ENCODE results near the gene MMP24.
"Not testable (repeated sequence)": the region's sequence is repeated elsewhere in the genome, so short reads cannot be mapped to it uniquely, and the experiment has no call there.

MMP24 gene

DNA sequence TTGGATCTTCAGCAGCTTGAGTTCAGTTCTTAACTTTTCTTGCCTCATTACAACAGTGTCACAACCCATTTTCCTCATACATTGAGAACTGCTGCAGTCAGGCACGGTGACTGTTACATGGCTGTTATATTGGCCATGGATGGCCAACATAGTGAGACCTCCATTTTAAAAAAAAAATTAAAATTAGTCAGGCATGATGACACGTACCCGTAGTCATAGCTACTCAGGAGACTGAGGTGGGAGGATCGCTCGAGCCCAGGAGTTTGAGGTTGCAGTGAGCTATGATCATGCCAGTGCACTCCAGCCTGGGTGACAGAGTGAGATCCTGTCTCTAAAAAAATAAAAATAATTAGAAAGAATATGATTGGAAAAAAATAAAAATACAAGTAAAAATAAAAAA is 9.9 kb upstream of the MMP24 start:
- DNase-seq (ENCODE audit: low spot score), result no peak

DNA sequence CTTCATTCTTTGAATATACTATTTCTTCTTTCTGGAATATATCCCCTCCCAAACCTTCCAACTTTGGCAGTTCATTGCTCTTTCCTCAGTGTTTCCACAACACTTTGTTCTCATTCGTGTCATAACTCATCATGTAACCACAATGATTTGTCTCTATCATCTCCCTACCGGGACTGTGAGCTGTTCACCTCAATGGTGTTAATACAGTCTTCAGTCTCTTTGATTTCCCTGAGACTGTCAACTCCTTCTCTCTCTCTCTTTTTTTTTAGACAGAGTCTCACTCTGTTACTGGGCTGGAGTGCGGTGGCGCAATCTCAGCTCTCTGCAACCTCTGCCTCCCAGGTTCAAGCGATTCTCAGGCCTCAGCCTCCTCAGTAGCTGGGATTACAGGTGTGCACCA is 2.5 kb upstream of the MMP24 start:
- no peak for DNase-seq (ENCODE audit: low spot score)

- no peak for DNase-seq (ENCODE audit: low spot score)
Observed at GRCh38 chr20:35224536-35224935, 2.0 kb upstream of the MMP24 start.

DNA sequence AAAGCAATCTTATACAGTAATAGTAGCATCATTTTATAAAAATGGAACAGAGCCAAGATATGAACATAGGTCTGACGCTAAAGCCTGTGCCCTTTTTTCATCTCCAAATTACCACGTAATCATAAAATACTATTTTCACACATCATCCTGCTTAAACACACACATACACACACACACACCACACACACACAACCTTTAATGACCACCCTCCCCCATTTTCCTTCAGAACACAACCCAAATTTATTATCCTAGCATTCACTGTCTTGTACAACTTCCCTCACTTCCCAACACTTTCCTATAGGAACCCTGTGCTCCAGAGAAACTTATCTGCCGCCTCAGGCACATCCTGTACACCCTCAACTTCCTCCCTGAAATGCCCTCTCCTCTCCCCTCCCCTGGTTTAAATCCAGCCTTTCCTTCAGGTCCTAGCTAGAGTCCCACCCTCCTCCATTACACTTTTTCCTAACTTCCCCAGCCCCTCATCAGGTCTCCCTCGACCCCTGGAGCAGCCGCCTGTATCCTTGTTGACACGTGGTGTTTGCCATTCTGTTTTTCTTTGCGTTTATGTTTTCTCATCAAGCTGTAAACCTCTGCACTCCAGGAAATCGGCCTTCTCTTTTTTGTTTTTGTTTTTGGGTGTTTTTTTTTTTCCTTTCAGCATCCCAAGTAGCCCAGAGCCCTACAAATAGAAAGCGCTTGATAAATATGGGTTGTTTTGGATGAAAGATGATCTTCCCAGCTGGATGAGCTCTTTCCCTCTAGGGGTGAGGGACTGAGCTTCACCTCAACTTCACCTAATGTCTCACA is 968 bp upstream of the MMP24 start:
- no peak for DNase-seq (ENCODE audit: low spot score)

GRCh38 chr20:35226884-35227681 is 593 bp downstream of the MMP24 start:
- DNase-seq (ENCODE audit: low spot score), result peak; percentile 5

- DNase-seq (ENCODE audit: low spot score), result no peak
Observed at GRCh38 chr20:35232575-35232974, 6.1 kb downstream of the MMP24 start.

GRCh38 chr20:35235881-35236280 is 9.4 kb downstream of the MMP24 start:
- no peak for DNase-seq (ENCODE audit: low spot score)

DNA sequence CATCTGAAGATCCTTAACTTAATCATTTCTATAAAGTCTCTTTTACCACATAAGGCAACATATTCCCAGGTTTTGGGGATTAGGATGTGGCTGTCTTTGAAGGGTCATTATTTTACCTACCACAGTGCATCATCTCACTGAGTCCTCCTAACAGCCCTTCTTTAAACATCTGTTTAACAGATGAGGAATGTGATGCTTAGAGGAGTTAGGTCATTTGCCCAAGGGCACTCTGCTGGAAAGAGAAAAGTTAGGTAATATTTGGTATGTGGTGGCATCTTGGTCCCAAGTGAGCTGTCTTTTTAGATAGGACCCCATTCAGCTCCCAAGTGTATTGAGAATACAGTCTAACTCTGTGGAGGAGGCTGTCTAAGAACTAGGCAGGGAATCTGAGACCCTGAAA is 11.0 kb downstream of the MMP24 start:
- no peak for DNase-seq (ENCODE audit: low spot score)

- DNase-seq (ENCODE audit: low spot score), result no peak
Observed at GRCh38 chr20:35238170-35238569, 11.7 kb downstream of the MMP24 start.

DNA sequence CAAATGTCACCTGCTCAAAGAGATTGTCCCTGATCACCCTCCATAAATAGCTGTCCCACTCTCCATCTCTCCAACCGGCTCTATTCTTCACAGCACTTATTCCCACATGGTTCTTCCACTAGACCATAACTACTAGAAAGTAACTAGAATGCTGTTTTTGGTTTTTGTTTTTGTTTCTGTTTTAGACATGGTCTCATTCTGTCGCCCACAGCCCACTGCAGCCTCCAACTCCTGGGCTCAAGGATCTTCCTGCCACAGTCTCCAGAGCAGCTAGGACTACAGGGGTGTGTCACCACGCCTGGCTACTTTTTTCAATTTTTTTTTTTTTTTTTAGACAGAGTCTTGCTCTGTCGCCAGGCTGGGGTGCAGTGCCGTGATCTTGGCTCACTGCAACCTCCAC is 12.2 kb downstream of the MMP24 start:
- DNase-seq (ENCODE audit: low spot score), result no peak

DNA sequence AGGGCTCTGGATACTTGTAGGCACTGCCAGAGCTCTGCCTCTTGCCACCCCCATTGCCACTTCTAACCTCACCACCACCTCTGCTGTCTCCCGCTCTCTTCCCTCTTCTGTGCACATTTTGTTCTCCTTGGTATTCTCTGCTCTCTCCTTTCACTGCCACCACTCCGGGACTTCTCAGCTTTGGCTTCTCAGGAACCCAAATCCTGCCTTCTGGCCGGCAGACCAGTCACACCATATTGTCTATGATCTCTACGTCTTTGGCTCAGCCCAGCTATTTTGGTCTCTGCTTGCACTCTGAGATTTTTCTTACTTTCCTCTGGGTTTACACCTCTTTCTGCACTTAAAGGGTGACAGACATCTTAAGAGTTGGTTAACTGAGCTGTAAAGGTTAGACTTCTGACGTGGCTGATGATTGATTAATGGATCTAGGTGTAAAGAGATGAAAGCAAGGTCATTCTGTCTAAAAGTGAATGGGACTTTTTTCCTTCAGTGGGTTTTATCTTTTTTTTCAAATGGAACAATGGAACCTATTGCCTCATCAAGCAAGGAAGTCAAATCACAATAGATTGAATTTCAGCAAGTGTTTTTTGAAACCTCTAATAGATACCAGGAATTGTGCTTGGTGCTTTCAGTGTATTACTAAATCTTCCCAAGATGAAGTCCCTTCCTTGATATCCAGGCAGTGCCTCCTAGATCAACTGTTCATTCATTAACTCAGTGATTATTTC is 13.8 kb downstream of the MMP24 start:
- no peak for DNase-seq (ENCODE audit: low spot score)

GRCh38 chr20:35240811-35241293 is 14.4 kb downstream of the MMP24 start:
- no peak for DNase-seq (ENCODE audit: low spot score)

- no peak for DNase-seq (ENCODE audit: low spot score)
Observed at GRCh38 chr20:35243317-35243716, 16.8 kb downstream of the MMP24 start.

- DNase-seq (ENCODE audit: low spot score), result no peak
Observed at GRCh38 chr20:35243986-35244385, 17.5 kb downstream of the MMP24 start.

DNA sequence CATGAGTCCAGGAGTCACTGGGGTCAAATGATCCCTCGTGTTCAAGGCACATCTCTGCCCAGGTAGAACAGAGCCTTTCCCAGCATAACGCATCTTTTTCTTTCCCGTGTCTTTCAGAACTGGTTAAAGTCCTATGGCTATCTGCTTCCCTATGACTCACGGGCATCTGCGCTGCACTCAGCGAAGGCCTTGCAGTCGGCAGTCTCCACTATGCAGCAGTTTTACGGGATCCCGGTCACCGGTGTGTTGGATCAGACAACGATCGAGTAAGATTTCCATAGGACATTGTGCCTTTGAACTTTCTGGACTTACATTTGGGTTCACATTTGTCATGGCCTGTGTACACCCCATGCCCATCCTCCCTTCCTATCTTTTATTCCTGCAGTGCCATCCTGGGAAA is 20.2 kb downstream of the MMP24 start:
- DNase-seq (ENCODE audit: low spot score), result no peak

DNA sequence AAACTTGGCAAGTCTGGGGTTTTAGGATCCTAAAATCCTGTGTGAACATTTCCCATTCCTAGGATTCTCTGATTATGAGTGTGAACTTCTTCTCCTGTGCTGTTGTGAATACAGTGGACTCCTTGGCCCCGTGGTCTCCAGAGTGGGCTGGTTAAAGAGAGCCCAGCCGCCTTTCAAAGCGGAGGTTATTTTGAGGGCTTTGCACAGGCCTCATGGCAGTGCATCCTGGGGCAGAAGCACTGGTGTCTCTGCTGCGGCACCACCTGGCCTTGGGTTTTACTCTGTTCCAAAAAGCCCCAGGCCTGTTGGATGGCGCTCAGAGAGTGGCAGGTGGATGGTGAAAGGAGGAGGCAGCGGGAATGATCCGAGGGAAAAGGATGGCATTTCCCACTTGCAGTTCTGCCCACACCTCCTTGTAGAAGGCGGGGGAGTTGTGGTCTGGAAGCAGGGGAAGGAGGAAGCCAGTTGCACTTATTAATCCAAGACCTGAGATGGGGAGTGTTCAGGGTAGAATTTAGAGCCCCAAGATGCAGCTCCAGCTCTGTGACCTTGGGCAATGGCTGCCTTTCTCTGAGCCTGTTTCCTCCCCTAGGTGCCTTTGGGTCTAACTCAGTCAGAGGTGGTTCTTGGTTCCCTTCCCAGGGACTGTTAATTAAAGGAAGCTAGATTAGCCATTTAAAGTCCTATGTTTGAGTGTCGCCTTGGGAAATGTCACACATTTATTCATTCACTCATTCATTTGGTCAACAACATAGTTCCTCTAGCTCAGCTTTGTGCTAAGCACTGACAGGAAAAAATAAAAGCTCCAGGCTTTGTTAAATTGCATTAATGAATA is 22.4 kb downstream of the MMP24 start:
- DNase-seq (ENCODE audit: low spot score), result no peak

DNA sequence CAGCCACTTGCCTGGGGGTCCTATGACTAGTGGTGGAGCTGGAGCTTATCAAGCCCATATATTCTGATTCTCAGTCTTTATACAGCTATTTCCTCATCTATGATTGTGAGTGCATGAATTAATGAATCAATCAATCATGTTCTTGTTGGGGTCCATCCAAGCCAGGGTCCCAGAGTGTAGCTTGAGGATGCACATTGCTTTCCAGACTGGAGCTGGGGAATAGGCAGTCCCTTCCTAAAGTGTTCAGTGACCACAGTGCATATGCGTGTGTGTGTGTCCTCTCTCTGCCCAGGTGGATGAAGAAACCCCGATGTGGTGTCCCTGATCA is 25.1 kb downstream of the MMP24 start:
- no peak for DNase-seq (ENCODE audit: low spot score)

GRCh38 chr20:35252037-35252461 is 25.6 kb downstream of the MMP24 start:
- no peak for DNase-seq (ENCODE audit: low spot score)

DNA sequence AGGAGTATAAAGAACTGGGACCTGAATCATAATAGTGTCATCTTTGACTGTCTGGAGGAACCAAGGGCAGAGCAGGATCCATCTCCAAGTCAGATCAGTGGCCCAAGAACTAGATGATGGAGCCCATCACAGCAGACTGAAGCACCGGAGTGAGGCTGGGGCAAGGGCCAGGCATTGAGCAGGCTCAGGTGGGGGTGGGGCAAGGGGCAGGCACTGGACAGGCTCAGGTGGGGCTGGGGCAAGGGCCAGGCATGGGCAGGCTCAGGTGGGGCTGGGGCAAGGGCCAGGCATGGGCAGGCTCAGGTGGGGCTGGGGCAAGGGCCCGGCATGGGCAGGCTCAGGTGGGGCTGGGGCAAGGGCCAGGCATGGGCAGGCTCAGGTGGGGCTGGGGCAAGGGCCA is 26.1 kb downstream of the MMP24 start:
- DNase-seq (ENCODE audit: low spot score), result not testable (repeated sequence)

GRCh38 chr20:35253010-35253409 is 26.5 kb downstream of the MMP24 start:
- no peak for DNase-seq (ENCODE audit: low spot score)

DNA sequence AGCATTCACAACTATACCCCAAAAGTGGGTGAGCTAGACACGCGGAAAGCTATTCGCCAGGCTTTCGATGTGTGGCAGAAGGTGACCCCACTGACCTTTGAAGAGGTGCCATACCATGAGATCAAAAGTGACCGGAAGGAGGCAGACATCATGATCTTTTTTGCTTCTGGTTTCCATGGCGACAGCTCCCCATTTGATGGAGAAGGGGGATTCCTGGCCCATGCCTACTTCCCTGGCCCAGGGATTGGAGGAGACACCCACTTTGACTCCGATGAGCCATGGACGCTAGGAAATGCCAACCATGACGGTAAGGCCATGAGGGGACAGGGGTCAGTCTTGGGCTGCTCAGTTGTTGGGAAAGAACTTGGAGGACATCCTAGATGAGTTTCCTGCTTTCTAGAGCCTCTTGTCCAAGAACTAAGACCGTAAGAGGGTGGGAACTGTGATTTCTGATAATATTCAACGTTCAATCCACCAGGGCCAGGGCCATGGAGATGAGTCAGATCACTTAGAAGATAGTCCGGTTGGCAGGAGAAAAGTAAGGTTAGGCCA is 28.0 kb downstream of the MMP24 start:
- no peak for DNase-seq (ENCODE audit: low spot score)

All from globus pallidus (tissue), 1 donor.